H1 (cell line): Measurements from ENCODE around the gene ZNF512B. TPM values are rescaled to one million over a fixed set of nuclear protein-coding genes. Genes with fewer than 3 reads are reported as not detected.
"Not testable (repeated sequence)": the region's sequence is repeated elsewhere in the genome, so short reads cannot be mapped to it uniquely, and the experiment has no call there.

Experiments
- CTCF ChIA-PET: fragments of 300-600 bp; sonication (Branson Sonifier 250); formaldehyde crosslinking; loops from one replicate; lab custom pipeline; 2021; ENCODE audit not compliant: partially characterized antibody; lab: Charles Lee
- POLR2A ChIA-PET: fragments of 300-600 bp; sonication (Branson Sonifier 250); formaldehyde crosslinking; loops from one replicate; lab custom pipeline; 2021; ENCODE audit warnings: inconsistent platforms; ENCODE audit not compliant: partially characterized antibody; lab: Charles Lee
- DNase-seq, 2 experiments: peaks; one replicate each; pipeline versions ENCODE4 v3.0.0 to v3.0.0-alpha.2; 2010 to 2022; ENCODE audit warnings: low spot score in 2 of 2, low read depth in 1 of 2, mixed read lengths in 1 of 2
- FAIRE-seq: peaks from 2 replicates; lab custom pipeline; 2011; peaks lifted over from hg19 to GRCh38; lab: Jason Lieb, UNC
- H2AFZ ChIP-seq: 2 replicates; pipeline ENCODE4 v1.8.1; 2012; ENCODE audit warnings: low read length, inconsistent platforms
- H2AK5ac ChIP-seq: 2 replicates; pipeline ENCODE4 v1.6.1; 2013; ENCODE audit warnings: low read depth, low read length
- H2BK120ac ChIP-seq: replicated peaks from 2 replicates; pipeline ENCODE3; 2013; ENCODE audit warnings: low read depth, low read length, inconsistent platforms
- H2BK12ac ChIP-seq: 2 replicates; pipeline ENCODE4 v1.6.1; 2013; ENCODE audit warnings: low read depth, low read length
- H2BK15ac ChIP-seq: 2 replicates; pipeline ENCODE4 v1.6.1; 2013; ENCODE audit warnings: low read length
- H2BK20ac ChIP-seq: 2 replicates; pipeline ENCODE4 v1.6.1; 2013; ENCODE audit warnings: low read length
- H2BK5ac ChIP-seq: 2 replicates; pipeline ENCODE4 v1.6.1; 2013; ENCODE audit warnings: low read depth, low read length
- H3K14ac ChIP-seq: 2 replicates; pipeline ENCODE4 v1.6.1; 2013; ENCODE audit warnings: inconsistent platforms; ENCODE audit not compliant: insufficient read length
- H3K18ac ChIP-seq: 2 replicates; pipeline ENCODE4 v1.6.1; 2013; ENCODE audit warnings: low read length; ENCODE audit errors: extremely low read depth
- H3K23ac ChIP-seq: 2 replicates; pipeline ENCODE4 v1.6.1; 2013; ENCODE audit warnings: inconsistent platforms; ENCODE audit not compliant: insufficient read length
- H3K23me2 ChIP-seq: 2 replicates; pipeline ENCODE4 v1.6.1; 2013; ENCODE audit warnings: low read depth, low read length
- H3K27ac ChIP-seq: 2 replicates; pipeline ENCODE4 v1.6.1; 2011; ENCODE audit warnings: low read depth, low read length, inconsistent platforms
- H3K27me3 ChIP-seq, 4 experiments: replicated peaks in 1 of 4; 1 replicate in 1 of 4; 2 replicates in 3 of 4; pipeline versions ENCODE4 v1.6.1 to v1.8.1; 2011 to 2013; ENCODE audit warnings: low read length in 3 of 4, mild to moderate bottlenecking in 3 of 4, inconsistent platforms in 2 of 4, mixed read lengths in 2 of 4, moderate library complexity in 1 of 4; ENCODE audit not compliant: control insufficient read depth in 3 of 4, insufficient read depth in 3 of 4; ENCODE audit errors: extremely low read depth in 1 of 4
- H3K36me3 ChIP-seq, 4 experiments: 2 replicates each; pipeline versions ENCODE4 v1.6.1 to v1.8.1; 2011 to 2013; ENCODE audit warnings: mild to moderate bottlenecking in 4 of 4, low read length in 3 of 4, moderate library complexity in 2 of 4, control low read depth in 1 of 4, inconsistent platforms in 1 of 4; ENCODE audit not compliant: insufficient read depth in 4 of 4, control insufficient read depth in 2 of 4
- H3K4ac ChIP-seq: replicated peaks from 2 replicates; pipeline ENCODE3; 2013; ENCODE audit warnings: low read length, low read depth, mixed read lengths, inconsistent platforms; ENCODE audit not compliant: insufficient read length
- H3K4me1 ChIP-seq, 4 experiments: replicated peaks in 1 of 4; 1 replicate in 1 of 4; 2 replicates in 3 of 4; pipeline versions ENCODE4 v1.6.1 to v1.8.1; 2011 to 2013; ENCODE audit warnings: low read length in 3 of 4, inconsistent platforms in 2 of 4, mixed read lengths in 1 of 4; ENCODE audit not compliant: insufficient read depth in 4 of 4, control insufficient read depth in 3 of 4
- H3K4me2 ChIP-seq, 2 experiments: 2 replicates each; pipeline versions ENCODE4 v1.6.1 to v1.8.1; 2011 to 2013; ENCODE audit warnings: low read depth in 2 of 2, low read length in 2 of 2, control low read depth in 1 of 2, inconsistent platforms in 1 of 2, mild to moderate bottlenecking in 1 of 2; ENCODE audit not compliant: insufficient read depth in 1 of 2
- H3K4me3 ChIP-seq, 4 experiments: fragments of 200-600, 300-600 bp in 1 of 4; sonication (generic), shearing (Covaris generic), sonication (Bioruptor Twin) in 1 of 4; 2 replicates each; pipeline versions ENCODE4 v1.5.1 to v1.8.1; 2011 to 2016; ENCODE audit warnings: low read length in 4 of 4, low read depth in 3 of 4, control low read depth in 2 of 4, inconsistent platforms in 2 of 4, mild to moderate bottlenecking in 2 of 4, mixed read lengths in 1 of 4, moderate library complexity in 1 of 4; ENCODE audit not compliant: insufficient read depth in 2 of 4; ENCODE audit errors: extremely low read depth in 1 of 4
- H3K56ac ChIP-seq: replicated peaks from 2 replicates; pipeline ENCODE3; 2013; ENCODE audit warnings: low read depth, mild to moderate bottlenecking, mixed read lengths, low read length, inconsistent platforms; ENCODE audit not compliant: insufficient read length
- H3K79me1 ChIP-seq: 2 replicates; pipeline ENCODE4 v1.6.1; 2013; ENCODE audit warnings: low read depth, low read length, control low read depth
- H3K79me2 ChIP-seq, 2 experiments: 2 replicates each; pipeline versions ENCODE4 v1.6.1 to v1.8.1; 2012 to 2013; ENCODE audit warnings: low read length in 2 of 2, mild to moderate bottlenecking in 2 of 2, inconsistent platforms in 1 of 2; ENCODE audit not compliant: insufficient read depth in 2 of 2, control insufficient read depth in 1 of 2
- H3K9ac ChIP-seq, 4 experiments: replicated peaks in 1 of 4; 1 replicate in 1 of 4; 2 replicates in 3 of 4; pipeline versions ENCODE4 v1.6.1 to v1.8.1; 2011 to 2013; ENCODE audit warnings: low read depth in 3 of 4, low read length in 3 of 4, control low read depth in 2 of 4, mild to moderate bottlenecking in 2 of 4, moderate library complexity in 2 of 4, inconsistent platforms in 1 of 4; ENCODE audit errors: extremely low read depth in 1 of 4
- H3K9me3 ChIP-seq, 2 experiments: 2 replicates each; pipeline versions ENCODE4 v1.6.1 to v1.8.1; 2012 to 2013; ENCODE audit warnings: mild to moderate bottlenecking in 2 of 2, moderate library complexity in 2 of 2, control low read depth in 1 of 2, inconsistent platforms in 1 of 2, low read depth in 1 of 2, low read length in 1 of 2, mixed read lengths in 1 of 2; ENCODE audit not compliant: insufficient read depth in 2 of 2
- H4K20me1 ChIP-seq, 2 experiments: replicated peaks in 1 of 2; 2 replicates each; pipeline versions ENCODE3 to v1.8.1; 2011 to 2013; ENCODE audit warnings: inconsistent platforms in 2 of 2, low read length in 2 of 2, mild to moderate bottlenecking in 1 of 2; ENCODE audit not compliant: insufficient read depth in 2 of 2, control insufficient read depth in 1 of 2
- H4K5ac ChIP-seq: 2 replicates; pipeline ENCODE4 v1.6.1; 2013; ENCODE audit warnings: low read length, low read depth, mixed read lengths, inconsistent platforms; ENCODE audit not compliant: insufficient read length
- H4K8ac ChIP-seq: 2 replicates; pipeline ENCODE4 v1.8.0; 2013; ENCODE audit warnings: mild to moderate bottlenecking, moderate library complexity, low read length, inconsistent platforms; ENCODE audit not compliant: insufficient read depth; ENCODE audit errors: extremely low read depth
- H4K91ac ChIP-seq: replicated peaks from 2 replicates; pipeline ENCODE3; 2013; ENCODE audit warnings: low read length, mixed read lengths, inconsistent platforms; ENCODE audit not compliant: insufficient read length
- EP300 ChIP-seq, 2 experiments: IDR thresholded peaks; 1 replicate in 1 of 2; 2 replicates in 1 of 2; pipeline ENCODE4 v1.6.1; 2011 to 2012; ENCODE audit warnings: low read depth in 2 of 2, low read length in 2 of 2, mild to moderate bottlenecking in 2 of 2, borderline replicate concordance in 1 of 2, inconsistent platforms in 1 of 2, moderate library complexity in 1 of 2
- WGBS, 2 experiments: shearing (Covaris generic) in 1 of 2; methylation state at CpG; one replicate each; pipeline versions ENCODE4 v1.1.6 to v1.1.7; 2013 to 2015; ENCODE audit warnings: low lambda C conversion rate in 2 of 2, mixed read lengths in 2 of 2, inconsistent platforms in 1 of 2, low coverage in 1 of 2, missing lambda C conversion rate in 1 of 2; ENCODE audit not compliant: insufficient replicate concordance in 2 of 2, insufficient coverage in 1 of 2, insufficient read length in 1 of 2; ENCODE audit errors: extremely low coverage in 1 of 2, missing lambda C conversion rate in 1 of 2; 5-methylcytosine and 5-hydroxymethylcytosine counted together
- polyA plus RNA-seq, 7 experiments: library from polyadenylated mRNA; depleted of rRNA in 3 of 7; stranded (reverse) in 5 of 7; unstranded in 2 of 7; fragments of >200 nt in 5 of 7; fragments of 200-250 nt in 2 of 7; gene quantifications; 1 replicate in 5 of 7; 2 replicates in 1 of 7; 4 replicates in 1 of 7; pipeline versions ENCODE4 v1.2.1 to v1.2.3, GENCODE V29; 2011 to 2013; ENCODE audit warnings: missing spikeins in 2 of 7, mixed read lengths in 2 of 7
- total RNA-seq: library from RNA; stranded (reverse); fragmentation: NEBNext Ultra II Directional; extraction: Animal tissue kit (Norgen Biotek cat#: 25700); gene quantifications from 2 replicates; pipeline ENCODE4 v1.2.1, GENCODE V29; 2021

ZNF512B gene
- total and polyA plus RNA-seq, 2 of the 8 experiments (the other 6 are each of a cell fraction or from before 2014, with no cell fraction given), result 7.3 to 26.6 TPM

DNA sequence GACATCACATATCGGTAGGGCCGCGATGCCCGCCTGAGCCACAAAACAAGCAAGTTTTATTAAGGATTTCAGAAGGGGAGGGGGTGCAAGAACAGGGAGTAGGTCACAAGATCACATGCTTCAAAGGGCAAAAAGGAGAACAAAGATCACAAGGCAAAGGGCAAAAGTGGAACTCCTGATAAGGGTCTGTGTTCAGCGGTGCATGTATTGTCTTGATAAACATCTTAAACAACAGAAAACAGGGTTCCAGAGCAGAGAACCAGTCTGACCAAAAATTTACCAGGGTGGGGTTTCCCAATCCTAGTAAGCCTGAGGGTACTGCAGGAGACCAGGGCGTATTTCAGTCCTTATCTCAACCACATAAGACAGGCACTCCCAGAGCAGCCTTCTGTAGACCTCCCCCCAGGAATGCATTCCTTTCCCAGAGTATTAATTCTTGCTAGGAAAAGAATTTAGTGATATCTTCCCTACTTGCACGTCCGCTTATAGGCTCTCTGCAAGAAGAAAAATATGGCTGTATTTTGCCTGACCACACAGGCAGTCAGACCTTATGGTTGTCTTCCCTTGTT is 53.3 kb downstream of the ZNF512B start:
- not testable (repeated sequence) for DNase-seq, H3K56ac ChIP-seq, H3K4me3 ChIP-seq, H2BK120ac ChIP-seq, H3K4ac ChIP-seq, H4K20me1 ChIP-seq, H4K5ac ChIP-seq, H2BK12ac ChIP-seq, H3K36me3 ChIP-seq, H2AK5ac ChIP-seq, H3K27me3 ChIP-seq, H3K18ac ChIP-seq, H3K79me1 ChIP-seq, FAIRE-seq, H2BK20ac ChIP-seq, H3K4me2 ChIP-seq, H3K9me3 ChIP-seq, H2BK5ac ChIP-seq, H4K91ac ChIP-seq, H3K4me1 ChIP-seq, H3K23ac ChIP-seq, H2AFZ ChIP-seq, H4K8ac ChIP-seq
- CTCF ChIA-PET, result interaction anchor here (0.7 to 2.4 kb wide), 2 partner anchors 18 to 30 kb away, joined by 3 to 6 read pairs; no protein-coding TSS in a partner anchor
- WGBS, 2 experiments, result 93% methylated on average over 8 of the region's 8 CpGs; no CpG with 5 or more reads in 1 of the 2 experiments
- peaks cover 0 to 24% of the 10 kb centered on the region in 2 experiments; a peak in 2 of 4 replicates for H3K79me2 ChIP-seq
- peak in 1 of 2 experiments; percentile 27; a peak in 1 of 3 replicates for TF ChIP-seq EP300 (IDR thresholded peaks at IDR 0.05; ENCODE audit: borderline replicate concordance in 1 of 2, low read depth in 2 of 2, low read length in 2 of 2)
- TF ChIP-seq, all 59 proteins: peak for 1; not testable (repeated sequence) for 58
- H3K23me2 ChIP-seq, H2BK15ac ChIP-seq, H3K9ac ChIP-seq, H3K14ac ChIP-seq, H3K27ac ChIP-seq, POLR2A ChIA-PET: not testable (repeated sequence)
